GM10847 (cell line): ENCODE measurements around the gene EEF2K.

ENCODE experiments used
- POLR2A ChIP-seq: IDR thresholded peaks from 2 replicates; pipeline ENCODE4 v1.6.1; 2011; ENCODE audit not compliant: insufficient read length; ENCODE audit errors: extremely low read depth

Gene EEF2K

GRCh38 chr16:22336581-22336980, 130.5 kb downstream of the EEF2K start:
- TF ChIP-seq POLR2A, result no peak

GRCh38 chr16:22337045-22337444, 131.0 kb downstream of the EEF2K start:
- TF ChIP-seq POLR2A, result no peak

DNA sequence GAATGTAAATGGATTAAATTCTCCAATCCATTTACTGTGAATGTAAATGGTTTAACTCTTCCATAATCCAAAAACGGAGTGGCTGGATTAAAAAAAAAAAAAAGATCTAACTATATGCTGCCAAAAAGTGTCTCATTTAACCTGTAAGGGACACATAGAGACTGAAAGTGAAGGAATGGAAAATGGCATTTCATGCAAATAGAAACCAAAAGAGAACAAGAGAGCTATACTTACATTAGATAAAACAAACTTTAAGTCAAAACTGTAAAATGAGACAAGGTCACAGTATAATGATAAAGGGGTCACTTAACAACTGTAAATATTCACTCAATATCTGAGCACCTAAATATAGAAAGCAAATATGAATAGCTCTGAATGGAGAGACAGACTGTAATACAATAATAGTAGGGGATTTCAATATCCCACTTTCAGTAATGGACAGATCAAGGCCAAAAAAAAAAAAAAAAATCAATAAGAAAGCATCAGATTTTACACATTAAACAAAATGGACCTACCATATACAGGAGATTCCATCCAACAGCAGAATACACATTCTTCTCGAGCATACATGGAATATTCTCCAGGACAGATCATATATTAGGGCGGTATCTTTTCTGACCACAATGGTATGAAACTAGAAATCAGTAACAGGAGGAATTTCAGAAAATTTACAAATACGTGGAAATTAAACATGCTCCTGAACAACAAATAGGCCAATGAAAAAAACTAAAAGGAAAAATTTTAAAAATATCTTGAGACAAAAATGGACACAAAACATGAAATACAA, 132.0 kb downstream of the EEF2K start:
- TF ChIP-seq POLR2A, result no peak
